ENCODE results near the gene RPS29. TPM values are rescaled to one million over a fixed set of nuclear protein-coding genes. Genes with fewer than 3 reads are reported as not detected.

RPS29 gene
- total and polyA plus RNA-seq, 4 donors = 808 to 2,775 (median 1,086) TPM

DNA sequence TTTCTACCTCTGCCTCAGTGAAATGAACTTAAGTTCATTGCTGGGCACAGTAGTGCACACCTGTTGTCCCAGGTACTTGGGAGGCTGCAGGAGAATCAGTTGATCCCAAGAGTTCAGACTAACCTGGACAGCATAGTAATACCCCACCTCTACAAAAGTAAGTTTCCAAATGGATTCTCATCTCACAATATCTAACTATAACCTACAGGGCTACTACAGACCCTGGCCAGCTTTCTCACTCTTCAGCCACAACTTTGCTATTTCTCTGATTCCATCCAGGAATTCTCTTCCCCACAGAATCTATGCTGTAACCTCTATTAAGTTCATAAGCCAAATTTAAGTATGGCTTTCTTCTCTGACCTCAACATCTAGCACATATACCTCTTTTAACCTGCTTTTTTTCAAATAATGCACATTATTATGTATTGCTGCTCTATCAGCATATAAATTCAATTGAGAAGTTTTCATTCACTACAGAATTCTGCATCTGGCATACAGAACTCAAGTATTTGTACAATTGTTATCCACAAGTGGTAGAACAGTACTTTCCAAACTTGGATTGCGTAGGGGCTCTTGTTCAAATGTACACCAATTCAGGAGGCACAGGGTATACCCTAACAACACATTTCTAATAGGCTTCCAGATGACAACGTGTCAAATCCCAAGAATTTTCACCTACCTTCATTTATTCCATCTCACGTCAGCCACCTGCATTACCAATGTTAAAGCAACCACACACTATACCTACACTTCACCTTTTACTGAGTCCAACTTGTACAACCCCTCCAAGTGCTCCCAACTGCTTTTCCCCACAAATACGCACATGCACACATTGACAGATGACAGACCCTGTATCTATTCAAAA is 3.8 kb downstream of the RPS29 start:
- peaks cover 20% of the 10 kb centered on the region for H3K4me1 ChIP-seq (ENCODE audit: control insufficient read depth, insufficient read depth, low read length)
- 96% methylated on average over 3 of the region's 4 CpGs for WGBS (ENCODE audit: insufficient coverage)
- no peaks in the 10 kb centered on the region for H3K27me3 ChIP-seq (ENCODE audit: control insufficient read depth, insufficient read depth, low read length)
- DNase-seq (ENCODE audit: low read depth in 4 of 6, low spot score in 6 of 6) = no peak
- peaks cover 20% of the 10 kb centered on the region for H3K36me3 ChIP-seq (ENCODE audit: control insufficient read depth, insufficient read depth, low read length)
- no peak overlapping the region for H3K27ac ChIP-seq (ENCODE audit: low read depth, low read length)
- no peak overlapping the region for H3K4me3 ChIP-seq (ENCODE audit: low read depth, low read length)
- H3K9me3 ChIP-seq (ENCODE audit: control insufficient read depth, insufficient read depth, low read length) = no peaks in the 10 kb centered on the region

DNA sequence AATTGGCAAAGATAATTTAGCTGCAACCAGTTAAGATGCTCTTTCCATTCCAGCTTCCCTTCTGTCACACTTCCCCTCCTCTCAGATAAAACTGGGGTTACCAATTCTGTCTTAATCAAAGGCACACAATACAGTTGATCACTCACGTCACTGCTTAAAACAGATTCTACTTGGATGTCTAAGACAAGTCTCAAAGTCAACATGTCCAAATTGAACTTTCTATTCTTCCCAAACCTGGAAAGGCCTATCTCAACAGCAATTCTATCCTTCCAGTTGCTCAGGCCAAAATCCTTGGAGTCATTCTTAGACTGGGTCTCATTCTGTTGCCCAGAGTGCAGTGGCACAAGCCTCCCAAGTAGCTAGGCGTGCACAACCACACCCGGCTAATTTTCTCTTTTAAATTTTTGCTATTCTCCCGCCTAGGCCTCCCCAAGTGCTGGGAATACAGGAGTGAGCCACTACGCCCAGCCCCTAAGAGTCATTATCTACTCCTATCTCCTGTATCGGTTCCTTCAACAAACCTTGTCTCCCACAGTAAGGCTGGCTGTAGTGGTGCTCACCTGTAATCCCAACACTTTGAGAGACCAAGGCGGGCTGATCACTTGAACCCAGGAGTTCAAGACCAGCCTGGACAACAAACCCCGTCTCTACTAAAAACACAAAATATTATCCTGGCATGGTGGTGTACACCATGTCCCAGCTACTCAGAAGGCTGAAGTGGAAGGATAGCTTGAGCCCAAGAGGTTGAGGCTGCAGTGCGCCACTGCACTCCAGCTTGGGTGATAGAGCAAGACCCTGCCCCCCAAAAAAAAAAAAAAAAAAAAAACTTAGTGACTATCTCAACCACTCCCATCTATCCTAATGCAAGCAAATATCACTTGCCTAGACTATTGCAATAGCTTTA is 4.7 kb downstream of the RPS29 start:
- 93% methylated on average over 7 of the region's 9 CpGs for WGBS (ENCODE audit: insufficient coverage)

DNA sequence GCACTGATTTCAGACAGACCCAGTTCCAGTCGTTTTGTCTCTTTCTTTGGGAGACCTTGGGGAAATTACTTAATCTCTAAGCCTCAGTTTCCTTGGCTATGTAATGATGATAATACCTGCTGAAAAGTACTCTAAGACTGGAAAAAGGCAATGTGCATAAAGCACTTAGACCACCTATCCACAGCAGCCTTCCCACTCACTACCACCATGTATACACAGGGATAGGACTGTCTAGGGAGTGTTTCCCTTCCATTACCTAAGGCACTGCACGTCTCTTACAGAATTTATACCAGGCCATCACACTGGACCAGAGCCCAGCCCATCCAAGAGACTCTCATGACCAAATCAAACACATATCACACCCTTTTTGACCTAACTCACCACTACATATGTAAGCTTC is 6.3 kb downstream of the RPS29 start:
- no peaks in the 10 kb centered on the region for H3K9me3 ChIP-seq (ENCODE audit: control insufficient read depth, insufficient read depth, low read length)
- H3K27ac ChIP-seq (ENCODE audit: low read depth, low read length) = no peak overlapping the region
- H3K27me3 ChIP-seq (ENCODE audit: control insufficient read depth, insufficient read depth, low read length) = no peaks in the 10 kb centered on the region
- H3K36me3 ChIP-seq (ENCODE audit: control insufficient read depth, insufficient read depth, low read length) = peaks cover 30% of the 10 kb centered on the region
- peaks cover 14% of the 10 kb centered on the region for H3K4me1 ChIP-seq (ENCODE audit: control insufficient read depth, insufficient read depth, low read length)
- no peak for DNase-seq (ENCODE audit: low read depth in 4 of 6, low spot score in 6 of 6)
- no peak overlapping the region for H3K4me3 ChIP-seq (ENCODE audit: low read depth, low read length)
- 100% methylated on average over 1 of the region's 2 CpGs for WGBS (ENCODE audit: insufficient coverage)

More for the DNA sequence above, 4.7 kb downstream of the RPS29 start:
- Histone ChIP-seq H3K4me3 (ENCODE audit: low read depth, low read length) (no peak overlapping the region), H3K27me3 (ENCODE audit: control insufficient read depth, insufficient read depth, low read length) (no peaks in the 10 kb centered on the region), H3K9me3 (ENCODE audit: control insufficient read depth, insufficient read depth, low read length) (no peaks in the 10 kb centered on the region), H3K4me1 (ENCODE audit: control insufficient read depth, insufficient read depth, low read length) (peaks cover 20% of the 10 kb centered on the region), H3K36me3 (ENCODE audit: control insufficient read depth, insufficient read depth, low read length) (peaks cover 25% of the 10 kb centered on the region), H3K27ac (ENCODE audit: low read depth, low read length) (no peak overlapping the region)
- no peak for DNase-seq (ENCODE audit: low read depth in 4 of 6, low spot score in 6 of 6)

DNA sequence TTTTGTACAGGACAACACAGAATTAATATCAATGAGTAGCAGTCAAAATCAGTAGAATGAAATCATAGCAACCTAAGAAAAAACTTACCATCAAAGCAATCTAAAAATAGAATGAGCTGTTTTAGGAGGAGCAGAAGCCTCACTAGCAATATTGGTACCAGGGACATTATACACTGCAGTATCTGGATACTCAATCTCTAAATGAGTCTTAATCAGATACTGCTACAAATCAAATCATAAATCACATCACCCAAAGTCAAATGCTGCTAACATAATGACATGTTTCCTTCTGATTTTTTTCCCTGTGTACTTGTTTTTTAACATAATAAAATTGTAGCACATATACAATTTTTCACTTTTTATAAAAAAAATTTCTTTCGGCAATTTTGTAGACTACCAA is 8.0 kb downstream of the RPS29 start:
- Histone ChIP-seq H3K36me3 (ENCODE audit: control insufficient read depth, insufficient read depth, low read length) (peaks cover 21% of the 10 kb centered on the region), H3K4me1 (ENCODE audit: control insufficient read depth, insufficient read depth, low read length) (peaks cover 3% of the 10 kb centered on the region), H3K27me3 (ENCODE audit: control insufficient read depth, insufficient read depth, low read length) (no peaks in the 10 kb centered on the region), H3K9me3 (ENCODE audit: control insufficient read depth, insufficient read depth, low read length) (no peaks in the 10 kb centered on the region), H3K27ac (ENCODE audit: low read depth, low read length) (no peak overlapping the region), H3K4me3 (ENCODE audit: low read depth, low read length) (no peak overlapping the region)
- no CpG with 5 or more reads among the region's 1 CpG for WGBS (ENCODE audit: insufficient coverage)
- DNase-seq (ENCODE audit: low read depth in 4 of 6, low spot score in 6 of 6) = no peak

DNA sequence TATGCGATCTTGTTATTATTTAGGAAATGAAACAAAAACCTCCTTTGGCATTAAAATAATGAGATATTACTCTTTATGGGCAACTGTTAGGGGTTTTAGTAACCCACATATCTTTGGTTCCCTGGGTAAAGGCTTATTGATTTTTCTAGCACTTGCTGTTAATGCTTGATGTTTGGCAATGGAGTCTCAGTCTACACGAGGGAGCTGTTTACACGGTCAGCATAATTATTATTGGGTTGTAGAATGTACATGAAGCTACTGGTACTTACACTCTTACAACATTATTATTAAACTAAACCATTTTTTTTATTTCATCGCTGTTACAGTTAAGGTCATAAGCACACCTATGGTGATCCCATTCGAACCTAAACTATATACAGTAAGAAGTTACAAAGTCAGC is 12.1 kb downstream of the RPS29 start:
- DNase-seq (ENCODE audit: low read depth in 4 of 6, low spot score in 6 of 6) = peak in 1 of 6 donors; percentile 66
- 100% methylated on average over 1 of the region's 5 CpGs for WGBS (ENCODE audit: insufficient coverage)
- Histone ChIP-seq H3K9me3 (ENCODE audit: control insufficient read depth, insufficient read depth, low read length) (no peaks in the 10 kb centered on the region), H3K36me3 (ENCODE audit: control insufficient read depth, insufficient read depth, low read length) (peaks cover 15% of the 10 kb centered on the region), H3K27me3 (ENCODE audit: control insufficient read depth, insufficient read depth, low read length) (no peaks in the 10 kb centered on the region), H3K27ac (ENCODE audit: low read depth, low read length) (no peak overlapping the region), H3K4me1 (ENCODE audit: control insufficient read depth, insufficient read depth, low read length) (no peaks in the 10 kb centered on the region), H3K4me3 (ENCODE audit: low read depth, low read length) (no peak overlapping the region)

DNA sequence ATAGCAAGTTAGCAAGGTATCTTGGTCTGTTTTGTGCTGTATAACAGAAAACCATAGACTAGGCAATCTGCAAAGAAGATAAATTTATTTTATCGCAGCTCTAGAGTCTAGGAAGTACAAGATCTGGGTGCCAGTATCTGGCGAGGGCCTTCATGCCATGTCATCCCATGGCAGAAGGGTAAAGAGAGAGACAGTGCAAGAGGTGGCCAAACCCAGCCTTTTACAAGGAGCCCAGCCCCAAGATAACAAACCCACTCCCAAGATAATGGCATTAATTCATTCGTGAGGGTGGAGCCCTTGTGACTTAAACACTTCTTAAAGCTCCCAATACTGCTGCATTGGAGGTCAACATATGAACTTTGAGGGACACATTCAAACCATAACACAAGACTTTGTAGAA is 16.9 kb downstream of the RPS29 start:
- DNase-seq (ENCODE audit: low read depth in 4 of 6, low spot score in 6 of 6) = no peak
- no peak overlapping the region for H3K27ac ChIP-seq (ENCODE audit: low read depth, low read length)
- H3K4me3 ChIP-seq (ENCODE audit: low read depth, low read length) = no peak overlapping the region
- no peaks in the 10 kb centered on the region for H3K9me3 ChIP-seq (ENCODE audit: control insufficient read depth, insufficient read depth, low read length)
- H3K36me3 ChIP-seq (ENCODE audit: control insufficient read depth, insufficient read depth, low read length) = no peaks in the 10 kb centered on the region
- no peaks in the 10 kb centered on the region for H3K4me1 ChIP-seq (ENCODE audit: control insufficient read depth, insufficient read depth, low read length)
- 83% methylated on average over 1 of the region's 3 CpGs for WGBS (ENCODE audit: insufficient coverage)
- H3K27me3 ChIP-seq (ENCODE audit: control insufficient read depth, insufficient read depth, low read length) = no peaks in the 10 kb centered on the region

DNA sequence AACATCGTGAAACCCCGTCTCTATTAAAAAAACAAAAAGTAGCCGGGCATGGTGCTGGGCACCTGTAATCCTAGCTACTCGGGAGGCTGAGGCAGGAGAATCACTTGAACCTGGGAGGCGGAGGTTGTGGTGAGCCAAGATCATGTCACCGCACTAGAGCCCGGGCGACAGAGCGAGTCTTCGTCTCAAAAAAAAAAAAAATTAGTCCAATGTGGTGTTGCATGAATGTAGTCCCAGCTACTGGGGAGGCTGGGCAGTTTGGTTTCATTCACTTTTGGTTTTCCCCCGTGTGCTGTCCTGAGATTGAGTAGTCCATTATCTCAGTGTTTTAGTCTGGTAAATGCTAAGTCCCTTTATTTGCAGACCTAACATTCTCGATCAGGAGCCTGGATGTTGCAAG is 19.5 kb downstream of the RPS29 start:
- H3K36me3 ChIP-seq (ENCODE audit: control insufficient read depth, insufficient read depth, low read length) = no peaks in the 10 kb centered on the region

DNA sequence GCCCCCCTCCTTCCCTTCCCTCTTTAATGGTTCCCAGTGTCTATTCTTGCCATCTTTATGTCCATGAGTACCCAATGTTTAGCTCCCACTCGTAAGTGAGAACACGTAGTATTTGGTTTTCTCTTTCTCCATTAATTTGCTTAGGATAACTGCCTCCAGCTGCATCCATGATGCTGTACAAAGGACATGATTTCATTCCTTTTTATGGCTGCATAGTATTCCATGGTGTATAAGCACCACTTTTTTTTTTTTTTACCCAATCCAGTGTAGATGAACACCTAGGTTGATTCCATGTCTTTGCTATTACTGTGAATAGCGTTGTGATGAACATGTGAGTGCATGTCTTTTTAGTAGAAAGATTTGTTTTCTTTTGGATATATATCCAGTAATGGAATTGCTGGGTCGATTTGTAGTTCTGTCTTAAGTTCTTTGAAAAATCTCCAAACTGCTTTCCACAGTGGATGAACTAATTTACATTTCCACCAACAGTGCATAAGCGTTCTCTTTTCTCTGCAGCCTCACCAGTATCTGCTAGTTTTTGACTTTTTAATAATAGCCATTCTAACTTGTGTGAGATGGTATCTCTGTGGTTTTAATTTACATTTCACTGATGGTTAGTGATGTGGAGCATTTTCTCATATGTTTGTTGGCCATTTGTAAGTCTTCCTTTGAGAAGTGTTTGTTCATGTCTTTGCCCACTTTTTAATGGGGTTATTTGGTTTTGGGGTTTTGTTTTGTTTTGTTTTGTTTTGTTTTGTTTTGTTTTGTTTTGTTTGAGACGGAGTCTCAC is 26.0 kb downstream of the RPS29 start:
- H3K27me3 ChIP-seq (ENCODE audit: control insufficient read depth, insufficient read depth, low read length) = no peaks in the 10 kb centered on the region
- no peak overlapping the region for H3K4me3 ChIP-seq (ENCODE audit: low read depth, low read length)
- H3K9me3 ChIP-seq (ENCODE audit: control insufficient read depth, insufficient read depth, low read length) = no peaks in the 10 kb centered on the region
- H3K36me3 ChIP-seq (ENCODE audit: control insufficient read depth, insufficient read depth, low read length) = no peaks in the 10 kb centered on the region
- no peak overlapping the region for H3K27ac ChIP-seq (ENCODE audit: low read depth, low read length)
- H3K4me1 ChIP-seq (ENCODE audit: control insufficient read depth, insufficient read depth, low read length) = no peaks in the 10 kb centered on the region
- WGBS (ENCODE audit: insufficient coverage) = 90% methylated on average over 2 of the region's 6 CpGs
- no peak for DNase-seq (ENCODE audit: low read depth in 4 of 6, low spot score in 6 of 6)

More for the DNA sequence above, 19.5 kb downstream of the RPS29 start:
- H3K4me1 ChIP-seq (ENCODE audit: control insufficient read depth, insufficient read depth, low read length) = no peaks in the 10 kb centered on the region
- H3K27me3 ChIP-seq (ENCODE audit: control insufficient read depth, insufficient read depth, low read length) = no peaks in the 10 kb centered on the region
- 95% methylated on average over 11 of the region's 12 CpGs for WGBS (ENCODE audit: insufficient coverage)
- H3K4me3 ChIP-seq (ENCODE audit: low read depth, low read length) = no peak overlapping the region
- no peaks in the 10 kb centered on the region for H3K9me3 ChIP-seq (ENCODE audit: control insufficient read depth, insufficient read depth, low read length)
- no peak for DNase-seq (ENCODE audit: low read depth in 4 of 6, low spot score in 6 of 6)
- no peak overlapping the region for H3K27ac ChIP-seq (ENCODE audit: low read depth, low read length)

DNA sequence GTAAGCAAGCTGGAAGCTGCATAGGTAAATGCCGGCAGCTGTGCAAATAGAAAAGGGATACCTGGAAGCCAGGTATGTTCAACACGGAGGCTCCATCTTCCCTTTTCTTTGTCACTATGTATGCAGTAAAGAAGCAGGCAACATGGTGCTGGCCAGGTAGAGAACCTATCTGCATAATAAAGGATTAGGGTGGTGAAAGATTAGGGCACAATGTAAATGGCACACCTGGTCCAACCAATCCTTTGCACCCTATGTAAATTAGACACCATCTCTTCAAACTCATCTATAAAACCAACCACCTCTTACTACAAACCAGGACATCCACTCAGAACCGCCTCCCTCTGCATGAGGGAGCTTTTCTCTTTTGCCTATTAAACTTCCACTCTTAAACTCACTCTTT is 32.3 kb downstream of the RPS29 start:
- H3K27me3 ChIP-seq (ENCODE audit: control insufficient read depth, insufficient read depth, low read length) = no peaks in the 10 kb centered on the region
- no peaks in the 10 kb centered on the region for H3K36me3 ChIP-seq (ENCODE audit: control insufficient read depth, insufficient read depth, low read length)
- DNase-seq (ENCODE audit: low read depth in 4 of 6, low spot score in 6 of 6) = no peak
- H3K4me3 ChIP-seq (ENCODE audit: low read depth, low read length) = no peak overlapping the region
- no peak overlapping the region for H3K27ac ChIP-seq (ENCODE audit: low read depth, low read length)
- H3K4me1 ChIP-seq (ENCODE audit: control insufficient read depth, insufficient read depth, low read length) = no peaks in the 10 kb centered on the region
- no peaks in the 10 kb centered on the region for H3K9me3 ChIP-seq (ENCODE audit: control insufficient read depth, insufficient read depth, low read length)
- WGBS (ENCODE audit: insufficient coverage) = 96% methylated on average over 2 of the region's 3 CpGs
